Neural progenitor cell (in vitro differentiated cells): ENCODE measurements around the gene CYP1A2.

Experiments
- CTCF ChIP-seq: fragments of 200-600 bp; sonication (generic); IDR thresholded peaks from 2 replicates; pipeline ENCODE4 v1.5.1; 2017; ENCODE audit warnings: antibody characterized with exemption, mild to moderate bottlenecking
- EZH2phosphoT487 ChIP-seq: fragments of 200-600 bp; sonication (generic); IDR thresholded peaks from 2 replicates; pipeline ENCODE4 v1.6.1; 2017; ENCODE audit warnings: antibody characterized with exemption

GRCh38 chr15:74801311-74801997 is 52.8 kb downstream of the CYP1A2 start:
- TF ChIP-seq EZH2phosphoT487 (no peak), CTCF (no peak)
